ENCODE data around the gene CMTM4. TPM values are rescaled to one million over a fixed set of nuclear protein-coding genes. Genes with fewer than 3 reads are reported as not detected.

CMTM4 gene
- polyA plus RNA-seq, 1 of the 3 experiments (the other 2 are of a cell fraction), result 21.7 TPM

DNA sequence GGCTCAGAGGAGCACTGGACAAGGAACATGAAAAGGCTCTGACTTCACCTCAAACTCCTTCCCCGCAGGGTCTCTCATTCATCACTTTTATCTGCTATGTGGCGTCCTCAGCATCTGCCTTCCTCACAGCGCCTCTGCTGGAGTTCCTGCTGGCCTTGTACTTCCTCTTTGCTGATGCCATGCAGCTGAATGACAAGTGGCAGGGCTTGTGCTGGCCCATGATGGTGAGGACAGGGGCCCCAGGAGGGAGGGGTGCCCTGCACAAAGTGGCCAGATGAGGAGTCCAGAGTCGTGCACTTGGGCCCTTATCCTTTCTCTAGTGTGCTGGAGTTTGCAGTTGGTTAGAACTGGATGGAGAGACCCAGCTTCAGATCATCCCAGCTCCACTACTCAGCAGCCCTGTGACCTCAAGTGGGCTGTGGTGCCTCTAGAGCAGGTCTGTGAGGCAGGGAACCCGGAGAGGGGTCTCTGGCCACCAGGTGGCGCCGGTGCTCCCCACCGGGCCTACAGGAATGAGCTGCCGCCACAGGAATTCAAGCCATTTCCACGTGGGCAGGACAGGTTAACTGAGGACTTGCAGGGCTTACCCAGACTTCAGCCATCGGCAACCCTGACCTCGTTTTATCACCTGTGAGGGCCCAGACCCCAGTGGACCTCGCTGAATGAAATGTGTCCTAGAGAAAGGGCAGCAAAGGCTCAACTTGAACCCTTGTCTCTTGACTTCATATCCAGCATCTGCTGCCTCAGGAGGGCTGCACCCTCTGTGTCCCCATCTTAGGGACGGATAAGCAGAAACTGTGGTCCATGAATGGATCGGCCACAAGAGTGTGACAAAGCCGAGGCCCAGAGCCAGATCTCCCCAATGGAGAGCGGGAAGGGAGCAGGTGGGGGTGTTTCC, 88.1 kb downstream of the CMTM4 start:
- Histone ChIP-seq H3K79me2 (ENCODE audit: insufficient read depth) (peaks cover 58% of the 10 kb centered on the region), H3K9me2 (no peaks in the 10 kb centered on the region), H3F3A (replicated peaks; ENCODE audit: insufficient read depth) (peaks cover 14% of the 10 kb centered on the region), H3K4me3 (ENCODE audit: low read depth in 2 of 2, low read length in 1 of 2) (no peak overlapping the region; a peak in 1 of 4 replicates), H3K36me3 (replicated peaks in 1 of 2; ENCODE audit: control insufficient read depth in 1 of 2, insufficient read depth in 2 of 2, low read length in 1 of 2) (peaks cover 22 to 39% of the 10 kb centered on the region in 2 experiments), H3K9me3 (no peaks in the 10 kb centered on the region), H3K4me1 (ENCODE audit: control insufficient read depth in 1 of 2, insufficient read depth in 2 of 2, low read depth in 1 of 2, low read length in 1 of 2) (peaks cover 7 to 19% of the 10 kb centered on the region in 2 experiments; a peak in 3 of 4 replicates), H3K27ac (ENCODE audit: low read depth in 2 of 2, low read length in 1 of 2) (peak overlapping the region; percentile 36 to 38; a peak in 3 of 4 replicates), H2AFZ (ENCODE audit: low read depth) (no peak overlapping the region), H3K4me2 (peak overlapping the region; percentile 38; the same call in 1 of the 2 replicates), H4K20me1 (ENCODE audit: insufficient read depth) (peaks cover 24% of the 10 kb centered on the region; the same call in 1 of the 2 replicates), H3K9ac (no peak overlapping the region), H3K27me3 (ENCODE audit: insufficient read depth) (no peaks in the 10 kb centered on the region)
- ChIA-PET CTCF (interaction anchor here (0.5 to 6.5 kb wide), 56 partner anchors 10 to 800 kb away, joined by 3 to 68 read pairs (median 5); partner anchors contain the start of genes CKLF, CMTM2 and NAE1), POLR2A (interaction anchor here (1.0 to 1.3 kb wide), 2 partner anchors 52 to 272 kb away, joined by 4 to 5 read pairs; partner anchors contain the start of gene PDP2)
- WGBS (ENCODE audit: low lambda C conversion rate), result 42% methylated on average over 16 of the region's 17 CpGs
- peak; percentile 94 for DNase-seq
- TF ChIP-seq SMC3 (IDR thresholded peaks at IDR 0.05; ENCODE audit: low read depth, low read length) (peak; percentile 82), TEAD4 (IDR thresholded peaks at IDR 0.05; ENCODE audit: borderline replicate concordance, insufficient read depth) (peak; percentile 59; the same call in 1 of the 2 replicates), CHD2 (IDR thresholded peaks at IDR 0.05; ENCODE audit: low read length, partially characterized antibody) (peak; percentile 28), GATA2 (CRISPR knock-in tag; IDR thresholded peaks at IDR 0.05) (no peak), RAD21 (IDR thresholded peaks at IDR 0.05; ENCODE audit: low read length) (peak; percentile 72), SIN3A (IDR thresholded peaks at IDR 0.05; ENCODE audit: borderline replicate concordance, low read depth, low read length) (peak; percentile 73; the same call in 1 of the 2 replicates), NFIC (IDR thresholded peaks at IDR 0.05; ENCODE audit: borderline replicate concordance) (no peak), RXRA (IDR thresholded peaks at IDR 0.05; ENCODE audit: borderline replicate concordance, low read depth) (peak; percentile 70; the same call in 1 of the 2 replicates), MXI1 (IDR thresholded peaks at IDR 0.05; ENCODE audit: low read depth, low read length) (peak; percentile 89; the same call in 1 of the 2 replicates), TCF12 (IDR thresholded peaks at IDR 0.05) (peak; percentile 51; the same call in 1 of the 2 replicates), TAF1 (IDR thresholded peaks at IDR 0.05; ENCODE audit: borderline replicate concordance, low read depth, low read length) (no peak)
- TF ChIP-seq, protein P1, sequence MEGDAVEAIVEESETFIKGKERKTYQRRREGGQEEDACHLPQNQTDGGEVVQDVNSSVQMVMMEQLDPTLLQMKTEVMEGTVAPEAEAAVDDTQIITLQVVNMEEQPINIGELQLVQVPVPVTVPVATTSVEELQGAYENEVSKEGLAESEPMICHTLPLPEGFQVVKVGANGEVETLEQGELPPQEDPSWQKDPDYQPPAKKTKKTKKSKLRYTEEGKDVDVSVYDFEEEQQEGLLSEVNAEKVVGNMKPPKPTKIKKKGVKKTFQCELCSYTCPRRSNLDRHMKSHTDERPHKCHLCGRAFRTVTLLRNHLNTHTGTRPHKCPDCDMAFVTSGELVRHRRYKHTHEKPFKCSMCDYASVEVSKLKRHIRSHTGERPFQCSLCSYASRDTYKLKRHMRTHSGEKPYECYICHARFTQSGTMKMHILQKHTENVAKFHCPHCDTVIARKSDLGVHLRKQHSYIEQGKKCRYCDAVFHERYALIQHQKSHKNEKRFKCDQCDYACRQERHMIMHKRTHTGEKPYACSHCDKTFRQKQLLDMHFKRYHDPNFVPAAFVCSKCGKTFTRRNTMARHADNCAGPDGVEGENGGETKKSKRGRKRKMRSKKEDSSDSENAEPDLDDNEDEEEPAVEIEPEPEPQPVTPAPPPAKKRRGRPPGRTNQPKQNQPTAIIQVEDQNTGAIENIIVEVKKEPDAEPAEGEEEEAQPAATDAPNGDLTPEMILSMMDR (IDR thresholded peaks at IDR 0.05), result peak; percentile 94
- TF ChIP-seq, protein P2, sequence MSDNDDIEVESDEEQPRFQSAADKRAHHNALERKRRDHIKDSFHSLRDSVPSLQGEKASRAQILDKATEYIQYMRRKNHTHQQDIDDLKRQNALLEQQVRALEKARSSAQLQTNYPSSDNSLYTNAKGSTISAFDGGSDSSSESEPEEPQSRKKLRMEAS (IDR thresholded peaks at IDR 0.05; ENCODE audit: low read depth), result peak; percentile 94
- TF ChIP-seq, protein P3, sequence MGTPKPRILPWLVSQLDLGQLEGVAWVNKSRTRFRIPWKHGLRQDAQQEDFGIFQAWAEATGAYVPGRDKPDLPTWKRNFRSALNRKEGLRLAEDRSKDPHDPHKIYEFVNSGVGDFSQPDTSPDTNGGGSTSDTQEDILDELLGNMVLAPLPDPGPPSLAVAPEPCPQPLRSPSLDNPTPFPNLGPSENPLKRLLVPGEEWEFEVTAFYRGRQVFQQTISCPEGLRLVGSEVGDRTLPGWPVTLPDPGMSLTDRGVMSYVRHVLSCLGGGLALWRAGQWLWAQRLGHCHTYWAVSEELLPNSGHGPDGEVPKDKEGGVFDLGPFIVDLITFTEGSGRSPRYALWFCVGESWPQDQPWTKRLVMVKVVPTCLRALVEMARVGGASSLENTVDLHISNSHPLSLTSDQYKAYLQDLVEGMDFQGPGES (IDR thresholded peaks at IDR 0.05; ENCODE audit: low read depth, low read length), result no peak
- TF ChIP-seq, protein P4, sequence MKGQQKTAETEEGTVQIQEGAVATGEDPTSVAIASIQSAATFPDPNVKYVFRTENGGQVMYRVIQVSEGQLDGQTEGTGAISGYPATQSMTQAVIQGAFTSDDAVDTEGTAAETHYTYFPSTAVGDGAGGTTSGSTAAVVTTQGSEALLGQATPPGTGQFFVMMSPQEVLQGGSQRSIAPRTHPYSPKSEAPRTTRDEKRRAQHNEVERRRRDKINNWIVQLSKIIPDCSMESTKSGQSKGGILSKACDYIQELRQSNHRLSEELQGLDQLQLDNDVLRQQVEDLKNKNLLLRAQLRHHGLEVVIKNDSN (IDR thresholded peaks at IDR 0.05; ENCODE audit: borderline replicate concordance, low read depth), result peak; percentile 59; the same call in 1 of the 2 replicates
- TF ChIP-seq, protein P5, sequence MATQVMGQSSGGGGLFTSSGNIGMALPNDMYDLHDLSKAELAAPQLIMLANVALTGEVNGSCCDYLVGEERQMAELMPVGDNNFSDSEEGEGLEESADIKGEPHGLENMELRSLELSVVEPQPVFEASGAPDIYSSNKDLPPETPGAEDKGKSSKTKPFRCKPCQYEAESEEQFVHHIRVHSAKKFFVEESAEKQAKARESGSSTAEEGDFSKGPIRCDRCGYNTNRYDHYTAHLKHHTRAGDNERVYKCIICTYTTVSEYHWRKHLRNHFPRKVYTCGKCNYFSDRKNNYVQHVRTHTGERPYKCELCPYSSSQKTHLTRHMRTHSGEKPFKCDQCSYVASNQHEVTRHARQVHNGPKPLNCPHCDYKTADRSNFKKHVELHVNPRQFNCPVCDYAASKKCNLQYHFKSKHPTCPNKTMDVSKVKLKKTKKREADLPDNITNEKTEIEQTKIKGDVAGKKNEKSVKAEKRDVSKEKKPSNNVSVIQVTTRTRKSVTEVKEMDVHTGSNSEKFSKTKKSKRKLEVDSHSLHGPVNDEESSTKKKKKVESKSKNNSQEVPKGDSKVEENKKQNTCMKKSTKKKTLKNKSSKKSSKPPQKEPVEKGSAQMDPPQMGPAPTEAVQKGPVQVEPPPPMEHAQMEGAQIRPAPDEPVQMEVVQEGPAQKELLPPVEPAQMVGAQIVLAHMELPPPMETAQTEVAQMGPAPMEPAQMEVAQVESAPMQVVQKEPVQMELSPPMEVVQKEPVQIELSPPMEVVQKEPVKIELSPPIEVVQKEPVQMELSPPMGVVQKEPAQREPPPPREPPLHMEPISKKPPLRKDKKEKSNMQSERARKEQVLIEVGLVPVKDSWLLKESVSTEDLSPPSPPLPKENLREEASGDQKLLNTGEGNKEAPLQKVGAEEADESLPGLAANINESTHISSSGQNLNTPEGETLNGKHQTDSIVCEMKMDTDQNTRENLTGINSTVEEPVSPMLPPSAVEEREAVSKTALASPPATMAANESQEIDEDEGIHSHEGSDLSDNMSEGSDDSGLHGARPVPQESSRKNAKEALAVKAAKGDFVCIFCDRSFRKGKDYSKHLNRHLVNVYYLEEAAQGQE (IDR thresholded peaks at IDR 0.05; ENCODE audit: low read depth, low read length), result 0 out of 2 replicates have a peak, but pooled peaks have one; percentile 16
